ENCODE data around the gene ZDHHC24. TPM values are rescaled to one million over a fixed set of nuclear protein-coding genes. Genes with fewer than 3 reads are reported as not detected.

The ZDHHC24 gene
- total RNA-seq, 1 donor from 2014 or later: 18.0 TPM

DNA sequence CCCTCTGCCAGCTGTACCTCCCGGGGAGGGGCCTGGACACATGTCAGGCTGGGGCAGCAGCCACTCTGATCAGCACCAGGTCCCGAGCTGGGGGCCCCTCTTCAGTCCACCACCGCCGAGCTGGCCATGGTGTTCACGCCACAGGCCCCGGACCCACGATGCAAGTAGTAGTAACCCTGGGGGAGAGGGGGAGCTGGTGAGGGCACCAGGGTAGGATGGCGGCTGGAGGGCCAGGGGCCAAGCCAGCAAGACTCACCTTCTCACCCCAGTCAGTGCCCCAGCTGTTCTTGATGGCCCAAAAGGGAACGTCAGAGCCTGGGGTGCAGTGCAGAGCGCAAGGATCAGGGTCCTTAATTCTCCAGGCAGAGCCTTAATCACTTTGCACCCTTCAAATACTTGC lies 18.0 kb upstream of the ZDHHC24 start:
- H3K27ac ChIP-seq: no peak overlapping the region
- H3K36me3 ChIP-seq: peaks cover 0 to 5% of the 10 kb centered on the region in 2 donors
- H3K27me3 ChIP-seq: no peaks in the 10 kb centered on the region
- intact Hi-C loops (cut with DNase I): no loop called here
- H3K9me3 ChIP-seq: no peaks in the 10 kb centered on the region
- TF ChIP-seq, protein P1, sequence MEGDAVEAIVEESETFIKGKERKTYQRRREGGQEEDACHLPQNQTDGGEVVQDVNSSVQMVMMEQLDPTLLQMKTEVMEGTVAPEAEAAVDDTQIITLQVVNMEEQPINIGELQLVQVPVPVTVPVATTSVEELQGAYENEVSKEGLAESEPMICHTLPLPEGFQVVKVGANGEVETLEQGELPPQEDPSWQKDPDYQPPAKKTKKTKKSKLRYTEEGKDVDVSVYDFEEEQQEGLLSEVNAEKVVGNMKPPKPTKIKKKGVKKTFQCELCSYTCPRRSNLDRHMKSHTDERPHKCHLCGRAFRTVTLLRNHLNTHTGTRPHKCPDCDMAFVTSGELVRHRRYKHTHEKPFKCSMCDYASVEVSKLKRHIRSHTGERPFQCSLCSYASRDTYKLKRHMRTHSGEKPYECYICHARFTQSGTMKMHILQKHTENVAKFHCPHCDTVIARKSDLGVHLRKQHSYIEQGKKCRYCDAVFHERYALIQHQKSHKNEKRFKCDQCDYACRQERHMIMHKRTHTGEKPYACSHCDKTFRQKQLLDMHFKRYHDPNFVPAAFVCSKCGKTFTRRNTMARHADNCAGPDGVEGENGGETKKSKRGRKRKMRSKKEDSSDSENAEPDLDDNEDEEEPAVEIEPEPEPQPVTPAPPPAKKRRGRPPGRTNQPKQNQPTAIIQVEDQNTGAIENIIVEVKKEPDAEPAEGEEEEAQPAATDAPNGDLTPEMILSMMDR (IDR thresholded peaks at IDR 0.05): no peak
- H3K4me1 ChIP-seq: peaks cover 3% of the 10 kb centered on the region in 2 donors
- no peak for DNase-seq (ENCODE audit: low spot score in 2 of 2)
- H3K4me3 ChIP-seq: no peak overlapping the region

DNA sequence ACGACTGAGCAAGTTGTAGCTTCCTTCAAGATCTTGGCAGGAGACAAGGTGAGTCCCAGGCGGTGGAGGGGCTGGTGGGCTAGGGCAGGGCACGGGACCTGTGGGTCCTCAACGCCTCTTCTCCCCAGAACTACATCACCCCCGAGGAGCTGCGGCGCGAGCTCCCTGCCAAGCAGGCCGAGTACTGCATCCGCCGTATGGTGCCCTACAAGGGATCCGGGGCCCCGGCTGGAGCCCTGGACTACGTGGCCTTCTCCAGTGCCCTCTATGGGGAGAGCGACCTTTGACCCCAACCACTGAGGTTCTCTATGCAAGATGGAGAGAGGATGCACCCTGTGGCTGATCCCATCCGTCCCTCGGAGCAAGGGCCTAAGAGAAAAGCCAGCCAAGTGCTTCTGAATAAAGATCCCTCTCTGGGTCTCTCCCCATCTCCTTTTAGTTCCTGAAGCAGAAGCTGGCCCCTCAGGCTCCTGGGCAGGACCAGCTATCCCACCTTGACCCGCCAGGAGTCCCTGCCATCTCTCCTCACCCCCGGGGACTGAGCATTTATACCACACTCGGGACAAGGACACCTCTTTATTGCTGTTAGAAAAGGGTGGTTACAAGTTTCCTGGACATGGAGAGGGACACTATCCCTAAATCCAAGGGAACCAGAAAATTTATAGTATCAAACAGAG lies 17.2 kb upstream of the ZDHHC24 start:
- H3K27me3 ChIP-seq: no peaks in the 10 kb centered on the region
- intact Hi-C loops (cut with DNase I): no loop called here
- no peak overlapping the region for H3K27ac ChIP-seq
- no peaks in the 10 kb centered on the region for H3K9me3 ChIP-seq
- TF ChIP-seq, protein P1 (IDR thresholded peaks at IDR 0.05): no peak
- H3K36me3 ChIP-seq: peaks cover 0 to 5% of the 10 kb centered on the region in 2 donors
- no peak for DNase-seq (ENCODE audit: low spot score in 2 of 2)
- no peak overlapping the region for H3K4me3 ChIP-seq
- H3K4me1 ChIP-seq: peaks cover 0 to 5% of the 10 kb centered on the region in 2 donors

DNA sequence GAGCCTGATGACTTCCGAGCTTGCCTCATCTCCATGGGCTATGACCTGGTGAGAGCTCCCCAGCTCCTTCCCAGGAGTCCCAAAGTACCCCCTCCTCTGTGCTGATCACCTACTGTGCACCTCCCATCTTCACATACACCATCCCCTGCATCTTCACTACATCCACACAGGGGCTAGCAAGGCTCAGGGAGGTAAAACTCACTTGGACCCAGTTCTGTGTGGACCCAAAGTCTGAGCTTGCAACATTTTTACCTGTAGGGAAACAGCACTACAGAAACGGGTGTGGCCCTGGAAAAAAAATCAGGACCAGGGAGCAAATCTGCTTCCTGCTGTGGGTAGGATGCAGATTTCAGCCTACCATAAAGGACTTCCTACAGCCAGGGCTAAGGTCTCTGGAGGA lies 16.4 kb upstream of the ZDHHC24 start:
- H3K4me3 ChIP-seq: no peak overlapping the region
- no peak for DNase-seq (ENCODE audit: low spot score in 2 of 2)
- H3K36me3 ChIP-seq: peaks cover 0 to 5% of the 10 kb centered on the region in 2 donors
- no peak overlapping the region for H3K27ac ChIP-seq
- TF ChIP-seq, protein P1 (IDR thresholded peaks at IDR 0.05): no peak
- H3K4me1 ChIP-seq: peaks cover 0 to 5% of the 10 kb centered on the region in 2 donors
- intact Hi-C loops (cut with DNase I): no loop called here
- no peaks in the 10 kb centered on the region for H3K9me3 ChIP-seq
- no peaks in the 10 kb centered on the region for H3K27me3 ChIP-seq

DNA sequence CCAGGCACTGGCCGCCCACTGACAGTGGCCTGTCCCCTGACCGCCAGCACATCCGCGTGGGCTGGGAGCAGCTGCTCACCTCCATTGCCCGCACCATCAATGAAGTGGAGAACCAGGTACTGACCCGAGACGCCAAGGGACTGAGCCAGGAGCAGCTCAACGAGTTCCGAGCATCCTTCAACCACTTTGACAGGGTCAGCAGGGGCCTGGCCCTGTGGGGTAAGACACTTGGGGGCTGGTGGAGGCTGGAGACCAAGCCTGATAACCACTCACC lies 16.1 kb upstream of the ZDHHC24 start:
- peaks cover 0 to 5% of the 10 kb centered on the region in 2 donors for H3K36me3 ChIP-seq
- H3K27me3 ChIP-seq: no peaks in the 10 kb centered on the region
- H3K27ac ChIP-seq: no peak overlapping the region
- H3K4me1 ChIP-seq: peaks cover 0 to 5% of the 10 kb centered on the region in 2 donors
- H3K9me3 ChIP-seq: no peaks in the 10 kb centered on the region
- TF ChIP-seq, protein P1 (IDR thresholded peaks at IDR 0.05): no peak
- no peak for DNase-seq (ENCODE audit: low spot score in 2 of 2)
- no peak overlapping the region for H3K4me3 ChIP-seq
- intact Hi-C loops (cut with DNase I): no loop called here

DNA sequence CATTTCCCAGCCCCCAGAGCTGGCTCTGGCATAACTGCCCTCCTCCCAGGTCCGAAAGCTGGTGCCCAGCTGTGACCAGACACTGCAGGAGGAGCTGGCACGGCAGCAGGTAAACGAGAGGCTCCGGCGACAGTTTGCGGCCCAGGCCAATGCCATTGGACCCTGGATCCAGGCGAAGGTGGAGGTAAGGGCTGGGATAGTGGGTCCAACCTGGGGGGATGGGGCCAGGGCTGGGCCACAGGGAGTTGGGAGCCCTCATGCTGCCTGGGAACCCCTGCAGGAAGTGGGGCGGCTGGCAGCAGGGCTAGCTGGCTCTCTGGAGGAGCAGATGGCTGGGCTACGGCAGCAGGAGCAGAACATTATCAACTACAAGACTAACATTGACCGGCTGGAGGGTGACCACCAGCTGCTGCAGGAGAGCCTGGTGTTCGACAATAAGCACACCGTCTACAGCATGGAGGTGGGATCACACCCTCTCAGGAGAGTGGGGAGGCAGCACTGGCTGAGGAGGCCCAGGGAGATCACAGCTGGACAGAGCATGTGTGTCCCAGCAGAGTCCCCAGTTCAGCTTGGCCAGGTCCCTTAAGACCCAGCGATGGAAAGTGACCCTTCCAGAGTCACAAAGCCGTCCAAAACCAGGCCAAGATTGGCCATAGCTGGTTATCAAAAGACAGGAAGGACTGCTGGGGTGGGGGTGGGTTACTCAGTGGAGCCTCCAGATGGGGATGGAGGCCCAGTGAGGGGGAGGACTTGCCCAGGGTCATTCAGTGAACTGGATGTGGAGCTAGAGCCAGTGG lies 15.5 kb upstream of the ZDHHC24 start:
- intact Hi-C loops (cut with DNase I): no loop called here
- TF ChIP-seq, protein P1 (IDR thresholded peaks at IDR 0.05): no peak
- H3K4me3 ChIP-seq: no peak overlapping the region
- H3K27ac ChIP-seq: no peak overlapping the region
- no peaks in the 10 kb centered on the region for H3K27me3 ChIP-seq
- H3K9me3 ChIP-seq: no peaks in the 10 kb centered on the region
- peaks cover 0 to 5% of the 10 kb centered on the region in 2 donors for H3K4me1 ChIP-seq
- no peak for DNase-seq (ENCODE audit: low spot score in 2 of 2)
- H3K36me3 ChIP-seq: peaks cover 0 to 5% of the 10 kb centered on the region in 2 donors

Measured in ascending aorta (tissue), 2 donors.